T47D (cell line): Measurements from ENCODE around the gene MRPS11.
"Not testable (repeated sequence)": the region's sequence is repeated elsewhere in the genome, so short reads cannot be mapped to it uniquely, and the experiment has no call there.

Source experiments
- DNase-seq, 2 experiments: peaks; one replicate each; pipeline versions ENCODE4 v3.0.0 to v3.0.0-alpha.2; 2011 to 2012; ENCODE audit warnings: low read depth in 1 of 2, low spot score in 1 of 2
- JUND ChIP-seq: IDR thresholded peaks from 2 replicates; pipeline ENCODE4 v1.6.1; 2012; ENCODE audit warnings: low read depth
- in situ Hi-C: cut with HindIII; loops from 2 replicates; pipeline ENCODE4 v1.10.0; 2016; ENCODE audit warnings: low sequenced_read_pairs, low pct_unique_long_range_greater_than_20kb

Gene MRPS11

DNA sequence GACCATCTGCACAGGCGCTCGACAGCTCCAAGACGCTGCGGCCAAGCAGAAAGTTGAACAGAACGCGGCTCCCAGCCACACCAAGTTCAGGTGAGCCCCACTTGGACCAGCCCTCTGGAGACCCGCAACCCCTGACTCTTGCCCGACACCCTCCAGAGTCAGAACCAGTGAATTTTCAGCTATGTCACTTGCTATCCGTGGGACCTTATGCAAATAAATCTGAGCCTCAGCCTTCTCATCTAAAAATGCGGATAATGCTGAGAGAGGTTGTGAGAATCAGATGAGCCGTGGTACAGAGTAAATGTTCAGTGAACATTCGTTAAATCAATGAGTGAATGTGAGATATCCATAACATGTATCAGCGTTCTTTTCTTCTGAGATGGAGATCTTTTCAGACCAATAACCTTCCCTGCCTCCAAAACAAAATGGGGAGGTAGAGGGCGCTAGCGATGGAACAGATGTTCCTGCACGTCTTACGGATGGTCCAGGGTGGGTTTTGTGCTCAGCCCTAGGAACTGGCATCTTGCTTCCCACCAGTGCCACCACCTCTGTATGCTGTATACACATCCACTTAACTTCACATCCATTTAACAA is 524 bp downstream of the MRPS11 start:
- DNase-seq: peak in 1 of 2 experiments; percentile 23
- no peak for TF ChIP-seq JUND
- in situ Hi-C loops: no loop called here

- DNase-seq, in situ Hi-C loops: not testable (repeated sequence)
Observed at GRCh38 chr15:88468721-88469120, 1.2 kb downstream of the MRPS11 start.

DNA sequence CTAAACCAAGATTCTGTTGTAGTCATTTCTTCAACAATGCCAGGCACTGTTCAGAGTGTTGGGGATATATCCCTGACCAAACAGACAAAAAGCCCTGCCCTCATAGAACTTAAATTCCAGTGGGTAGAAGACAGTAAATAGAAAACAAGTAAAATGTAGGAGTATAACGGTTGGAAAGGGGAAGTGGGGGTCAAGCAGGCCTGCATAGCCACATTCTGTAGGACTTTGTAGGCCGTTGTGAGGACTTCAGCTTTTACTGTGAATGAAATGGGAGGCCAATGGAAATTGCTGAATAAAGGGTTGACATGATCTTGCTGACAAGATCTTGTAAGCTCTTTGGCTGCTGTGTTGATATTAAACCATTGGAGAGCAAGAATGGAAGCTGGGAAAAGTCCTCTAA is 1.8 kb downstream of the MRPS11 start:
- no peak for TF ChIP-seq JUND
- in situ Hi-C loops: no loop called here
- DNase-seq: no peak

DNA sequence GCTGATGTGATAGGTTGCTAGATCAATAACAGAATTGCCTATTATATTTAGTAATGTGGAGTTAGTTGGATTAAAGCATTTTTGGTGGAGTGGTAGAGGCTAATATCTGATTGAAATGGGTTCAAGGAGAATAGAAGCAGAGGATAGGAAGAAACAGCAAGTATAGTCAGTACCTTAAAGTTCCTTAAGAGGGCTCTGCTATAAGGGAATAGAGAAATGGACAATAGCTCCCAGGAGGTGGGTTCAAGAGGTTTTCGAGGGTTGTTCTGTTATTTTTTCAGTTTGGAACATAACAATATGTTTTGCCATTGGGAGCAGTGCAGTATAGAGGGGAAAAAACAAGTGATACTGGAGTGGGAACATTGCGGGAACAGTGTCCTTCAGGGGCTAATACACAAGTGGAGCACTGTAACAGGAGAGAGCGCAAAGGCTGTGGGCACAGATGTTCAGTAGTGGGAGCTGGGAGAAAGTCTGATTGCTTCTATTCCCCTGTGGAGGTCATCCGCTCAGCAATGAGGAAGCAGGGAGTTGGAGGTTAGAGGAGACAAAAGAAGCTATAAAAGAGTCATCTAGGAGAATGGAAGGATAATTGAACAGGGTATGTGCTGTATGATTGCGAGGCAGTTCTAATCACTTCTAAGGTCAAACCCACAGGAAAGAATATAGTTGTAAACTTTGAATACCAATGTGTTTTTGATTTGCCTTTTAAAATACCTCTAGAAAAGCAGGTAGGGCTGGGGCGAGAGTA is 3.3 kb downstream of the MRPS11 start:
- in situ Hi-C loops: no loop called here
- no peak for DNase-seq
- no peak for TF ChIP-seq JUND

DNA sequence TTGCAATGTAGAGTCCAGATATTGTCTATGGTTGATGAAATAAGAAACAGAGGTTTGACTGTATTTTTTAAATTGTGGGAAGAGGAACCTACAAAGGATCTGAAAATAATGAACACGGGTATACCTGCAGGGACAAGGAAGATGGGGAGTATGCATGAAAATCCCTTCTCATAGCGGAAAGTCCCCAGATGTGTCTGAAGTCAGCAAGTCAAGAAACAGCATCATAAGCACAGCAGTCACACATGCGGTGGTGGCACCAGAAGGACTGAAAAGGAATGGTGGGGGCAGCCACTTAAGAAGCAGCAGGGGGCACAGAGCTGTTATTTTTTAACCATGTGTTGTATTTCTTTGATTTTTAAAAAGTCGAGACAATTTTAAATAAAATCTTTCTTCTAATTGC is 4.7 kb downstream of the MRPS11 start:
- DNase-seq: no peak
- no peak for TF ChIP-seq JUND
- in situ Hi-C loops: no loop called here

DNA sequence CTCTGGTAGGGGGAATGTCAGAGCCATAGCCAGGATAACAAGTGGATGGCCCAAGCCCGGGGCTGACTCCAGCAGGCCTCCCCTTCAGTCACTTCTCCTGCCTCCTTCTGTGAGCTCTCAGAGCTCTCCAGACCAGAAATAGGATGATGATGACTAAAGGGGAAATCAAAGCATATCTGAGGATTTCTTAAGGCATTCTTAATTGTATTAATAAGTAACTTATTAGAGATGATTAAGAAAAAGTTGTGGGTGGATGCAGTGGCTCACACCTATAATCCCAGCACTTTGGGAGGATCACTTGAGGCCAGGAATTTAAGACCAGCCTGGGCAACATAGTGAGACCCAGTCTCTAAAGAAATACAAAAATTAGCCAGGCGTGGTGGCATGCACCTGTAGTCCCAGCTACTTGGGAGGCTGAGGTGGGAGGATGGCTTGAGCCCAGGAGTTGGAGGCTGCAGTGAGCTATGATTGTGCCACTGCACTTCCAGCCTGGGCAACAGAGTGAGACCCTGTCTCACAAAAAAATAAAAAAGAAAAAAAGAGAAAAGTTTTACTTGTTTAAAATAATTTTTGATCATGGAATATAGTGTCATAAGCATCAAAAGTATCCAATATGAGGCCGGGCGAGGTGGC is 6.3 kb downstream of the MRPS11 start:
- in situ Hi-C loops, DNase-seq: not testable (repeated sequence)

DNA sequence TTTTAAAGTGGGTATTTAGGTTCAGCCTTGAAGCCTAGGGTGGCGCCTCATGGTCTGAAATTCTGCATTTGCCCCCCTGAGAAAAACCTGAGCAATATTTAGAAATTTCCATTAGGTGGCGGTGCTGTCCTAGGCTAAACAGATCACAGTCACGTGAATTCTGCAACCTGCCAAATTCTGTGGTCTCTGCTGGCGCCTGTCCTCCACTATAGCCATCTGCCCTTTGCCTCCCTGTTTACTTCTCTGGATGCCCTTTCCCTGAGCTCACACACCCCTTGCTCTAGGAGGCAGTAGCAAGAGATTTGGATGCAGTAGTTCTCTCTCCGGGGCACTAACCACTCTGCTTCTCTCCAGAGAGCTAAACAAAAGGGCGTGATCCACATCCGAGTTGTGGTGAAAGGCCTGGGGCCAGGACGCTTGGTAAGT is 9.1 kb downstream of the MRPS11 start:
- peak; percentile 35 to 58 for DNase-seq
- no peak for TF ChIP-seq JUND
- in situ Hi-C loops: no loop called here

DNA sequence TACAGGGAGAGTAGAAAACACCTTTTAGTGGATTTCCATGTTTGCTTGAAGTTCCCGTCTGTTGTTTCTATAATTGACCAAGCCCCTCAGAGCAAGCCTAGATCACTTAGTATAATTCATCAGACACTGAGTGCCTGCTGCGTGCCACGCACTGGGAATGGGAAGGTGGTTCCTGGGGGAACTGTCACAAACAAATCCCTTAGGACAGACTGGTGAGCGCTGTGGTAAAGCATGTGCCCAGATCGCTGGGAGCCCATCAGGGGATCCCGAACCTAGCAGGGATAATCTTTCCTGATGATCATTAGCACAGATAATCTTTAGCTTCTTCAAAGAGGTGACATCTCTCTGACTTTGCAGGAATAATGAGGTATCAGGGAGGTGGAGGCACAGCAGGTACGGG is 9.6 kb downstream of the MRPS11 start:
- no peak for DNase-seq
- in situ Hi-C loops: no loop called here
- TF ChIP-seq JUND: no peak

- in situ Hi-C loops: no loop called here
- TF ChIP-seq JUND: no peak
- no peak for DNase-seq
Observed at GRCh38 chr15:88477904-88478303, 10.4 kb downstream of the MRPS11 start.

- in situ Hi-C loops: no loop called here
- no peak for DNase-seq
Observed at GRCh38 chr15:88479169-88479568, 11.7 kb downstream of the MRPS11 start.

GRCh38 chr15:88480981-88481380 is 13.5 kb downstream of the MRPS11 start:
- in situ Hi-C loops: no loop called here
- no peak for TF ChIP-seq JUND
- DNase-seq: no peak

More at GRCh38 chr15:88479169-88479568, 11.7 kb downstream of the MRPS11 start:
- TF ChIP-seq JUND: no peak

DNA sequence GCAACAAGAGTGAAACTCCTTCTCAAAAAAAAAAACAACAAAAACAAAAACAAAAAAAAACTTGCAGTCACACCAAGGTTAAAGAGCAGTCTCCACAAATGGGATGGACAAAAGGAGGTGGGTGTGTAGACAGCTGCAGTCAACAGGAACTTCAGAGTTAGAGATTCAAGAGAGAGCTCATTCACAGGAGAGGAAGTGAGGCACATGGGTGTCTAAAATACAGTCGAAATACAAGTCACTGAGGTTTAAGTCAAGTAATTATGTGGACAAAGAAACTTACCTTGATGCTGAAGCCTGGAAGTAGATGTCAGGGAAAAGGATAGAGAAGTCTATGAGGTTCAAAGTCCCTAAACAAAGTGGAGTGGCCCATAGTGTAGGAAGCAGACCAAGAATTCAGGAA is 14.8 kb downstream of the MRPS11 start:
- in situ Hi-C loops: no loop called here
- no peak for DNase-seq
- no peak for TF ChIP-seq JUND

DNA sequence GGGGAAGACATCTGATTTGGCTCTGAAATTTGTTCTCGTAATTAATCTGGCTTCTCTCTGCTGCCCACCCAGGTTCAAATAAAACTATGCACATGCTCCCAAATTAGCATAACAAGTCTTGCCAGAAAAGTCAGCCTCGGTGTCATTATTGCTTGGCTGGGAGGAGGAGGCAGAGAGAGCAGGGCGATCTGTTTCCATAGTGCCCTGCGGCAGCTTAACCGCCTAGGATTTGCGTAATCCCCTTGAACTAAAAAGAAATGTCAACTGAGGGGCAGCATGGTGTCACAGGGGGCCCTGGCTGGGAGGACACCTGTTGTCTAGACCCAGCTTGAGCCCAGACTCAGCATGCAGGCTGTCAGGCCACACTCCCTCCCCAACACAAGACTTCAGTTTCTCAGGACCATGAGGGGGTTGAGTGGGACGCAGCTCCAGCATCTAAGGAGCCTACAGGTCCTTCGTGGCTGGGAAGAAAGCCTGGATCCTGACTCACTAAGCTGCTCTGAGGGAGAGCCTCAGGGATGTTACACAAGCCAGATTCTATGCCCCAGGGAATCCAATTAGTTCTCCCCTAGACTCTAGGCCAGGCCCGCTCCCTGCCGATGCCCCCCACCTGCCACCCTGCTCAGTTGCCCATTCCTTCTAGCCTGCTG is 17.3 kb downstream of the MRPS11 start:
- in situ Hi-C loops: no loop called here
- DNase-seq: peak; percentile 44 to 76
- TF ChIP-seq JUND: no peak
